Measurements from ENCODE around the gene CNOT2. TPM values are rescaled to one million over a fixed set of nuclear protein-coding genes. Genes with fewer than 3 reads are reported as not detected.

The CNOT2 gene
- total RNA-seq, 1 experiment from 2014 or later: 73.7 TPM

GRCh38 chr12:70383484-70383883 lies 140.3 kb downstream of the CNOT2 start:
- H3K27ac ChIP-seq (ENCODE audit: low read length): no peak overlapping the region
- no peak overlapping the region for H3K9ac ChIP-seq (ENCODE audit: low read length)
- no peaks in the 10 kb centered on the region for H3K9me2 ChIP-seq (replicated peaks; ENCODE audit: low read length)
- H3K4me3 ChIP-seq (ENCODE audit: low read length): no peak overlapping the region
- H3F3A ChIP-seq (ENCODE audit: low read length, unreplicated experiment): no peaks in the 10 kb centered on the region
- CTCF ChIA-PET: no interaction called here
- intact Hi-C loops (cut with micrococcal nuclease): no loop called here
- H3K4me1 ChIP-seq (ENCODE audit: insufficient read depth, low read length): no peaks in the 10 kb centered on the region
- no peaks in the 10 kb centered on the region for H3K27me3 ChIP-seq (ENCODE audit: low read length)
- no peaks in the 10 kb centered on the region for H3K79me2 ChIP-seq (ENCODE audit: low read length)
- no peak for TF ChIP-seq EZH2phosphoT487 (IDR thresholded peaks at IDR 0.05; ENCODE audit: borderline replicate concordance, low read length)
- no peak for TF ChIP-seq CTCF (conservative IDR thresholded peaks at IDR 0.05; ENCODE audit: low read depth, low read length)
- no peak for TF ChIP-seq EZH2 (IDR thresholded peaks at IDR 0.05; ENCODE audit: low read length, unreplicated experiment)
- H4K20me1 ChIP-seq (ENCODE audit: low read length): no peaks in the 10 kb centered on the region
- no TSS peak for BruUV-seq (replicated peaks)
- POLR2A ChIA-PET (ENCODE audit: unreplicated experiment): no interaction called here
- DNase-seq (no peak), ATAC-seq (no peak)
- no peak overlapping the region for H3K4me2 ChIP-seq (ENCODE audit: low read length)
- no peak overlapping the region for H2AFZ ChIP-seq (ENCODE audit: low read length)
- no peaks in the 10 kb centered on the region for H3K36me3 ChIP-seq (ENCODE audit: low read depth, low read length)
- no peaks in the 10 kb centered on the region for H3K9me3 ChIP-seq (ENCODE audit: low read length)

- Histone ChIP-seq H3K4me3 (ENCODE audit: low read length) (no peak overlapping the region), H3K9ac (ENCODE audit: low read length) (no peak overlapping the region), H3K9me3 (ENCODE audit: low read length) (no peaks in the 10 kb centered on the region), H4K20me1 (ENCODE audit: low read length) (no peaks in the 10 kb centered on the region), H3K9me2 (replicated peaks; ENCODE audit: low read length) (no peaks in the 10 kb centered on the region), H2AFZ (ENCODE audit: low read length) (no peak overlapping the region), H3K4me2 (ENCODE audit: low read length) (no peak overlapping the region), H3K36me3 (ENCODE audit: low read depth, low read length) (no peaks in the 10 kb centered on the region), H3K27ac (ENCODE audit: low read length) (no peak overlapping the region), H3K27me3 (ENCODE audit: low read length) (no peaks in the 10 kb centered on the region), H3F3A (ENCODE audit: low read length, unreplicated experiment) (no peaks in the 10 kb centered on the region), H3K4me1 (ENCODE audit: insufficient read depth, low read length) (no peaks in the 10 kb centered on the region), H3K79me2 (ENCODE audit: low read length) (no peaks in the 10 kb centered on the region)
- ChIA-PET POLR2A (ENCODE audit: unreplicated experiment) (no interaction called here), CTCF (no interaction called here)
- ATAC-seq (no peak), DNase-seq (no peak)
- intact Hi-C loops (cut with micrococcal nuclease): no loop called here
- TF ChIP-seq EZH2 (IDR thresholded peaks at IDR 0.05; ENCODE audit: low read length, unreplicated experiment): no peak
- no peak for TF ChIP-seq CTCF (conservative IDR thresholded peaks at IDR 0.05; ENCODE audit: low read depth, low read length)
- no TSS peak for BruUV-seq (replicated peaks)
Observed at GRCh38 chr12:70383886-70384285, 140.7 kb downstream of the CNOT2 start.

- no peak for TF ChIP-seq EZH2phosphoT487 (IDR thresholded peaks at IDR 0.05; ENCODE audit: borderline replicate concordance, low read length)
- TF ChIP-seq EZH2 (IDR thresholded peaks at IDR 0.05; ENCODE audit: low read length, unreplicated experiment): no peak
- TF ChIP-seq CTCF (conservative IDR thresholded peaks at IDR 0.05; ENCODE audit: low read depth, low read length): no peak
- no peaks in the 10 kb centered on the region for H3K36me3 ChIP-seq (ENCODE audit: low read depth, low read length)
- H3K79me2 ChIP-seq (ENCODE audit: low read length): no peaks in the 10 kb centered on the region
- no peaks in the 10 kb centered on the region for H3K9me2 ChIP-seq (replicated peaks; ENCODE audit: low read length)
- H3K27ac ChIP-seq (ENCODE audit: low read length): no peak overlapping the region
- no peaks in the 10 kb centered on the region for H3K9me3 ChIP-seq (ENCODE audit: low read length)
- intact Hi-C loops (cut with micrococcal nuclease): no loop called here
- H3K4me3 ChIP-seq (ENCODE audit: low read length): no peak overlapping the region
- ATAC-seq (no peak), DNase-seq (no peak)
- no peaks in the 10 kb centered on the region for H4K20me1 ChIP-seq (ENCODE audit: low read length)
- no peak overlapping the region for H2AFZ ChIP-seq (ENCODE audit: low read length)
- POLR2A ChIA-PET (ENCODE audit: unreplicated experiment): no interaction called here
- no peak overlapping the region for H3K9ac ChIP-seq (ENCODE audit: low read length)
- CTCF ChIA-PET: no interaction called here
- no peak overlapping the region for H3K4me2 ChIP-seq (ENCODE audit: low read length)
- no peaks in the 10 kb centered on the region for H3K27me3 ChIP-seq (ENCODE audit: low read length)
- no TSS peak for BruUV-seq (replicated peaks)
- no peaks in the 10 kb centered on the region for H3K4me1 ChIP-seq (ENCODE audit: insufficient read depth, low read length)
- no peaks in the 10 kb centered on the region for H3F3A ChIP-seq (ENCODE audit: low read length, unreplicated experiment)
Observed at GRCh38 chr12:70386771-70387170, 143.5 kb downstream of the CNOT2 start.
